GM18870 (cell line): Measurements from ENCODE around the gene HOXD3.

Experiments
- ATAC-seq: cut with Tn5 transposase; IDR thresholded peaks from one replicate; pipeline ENCODE4 v1.9.1; 2021; ENCODE audit warnings: moderate library complexity; ENCODE audit not compliant: unreplicated experiment

The HOXD3 gene

DNA sequence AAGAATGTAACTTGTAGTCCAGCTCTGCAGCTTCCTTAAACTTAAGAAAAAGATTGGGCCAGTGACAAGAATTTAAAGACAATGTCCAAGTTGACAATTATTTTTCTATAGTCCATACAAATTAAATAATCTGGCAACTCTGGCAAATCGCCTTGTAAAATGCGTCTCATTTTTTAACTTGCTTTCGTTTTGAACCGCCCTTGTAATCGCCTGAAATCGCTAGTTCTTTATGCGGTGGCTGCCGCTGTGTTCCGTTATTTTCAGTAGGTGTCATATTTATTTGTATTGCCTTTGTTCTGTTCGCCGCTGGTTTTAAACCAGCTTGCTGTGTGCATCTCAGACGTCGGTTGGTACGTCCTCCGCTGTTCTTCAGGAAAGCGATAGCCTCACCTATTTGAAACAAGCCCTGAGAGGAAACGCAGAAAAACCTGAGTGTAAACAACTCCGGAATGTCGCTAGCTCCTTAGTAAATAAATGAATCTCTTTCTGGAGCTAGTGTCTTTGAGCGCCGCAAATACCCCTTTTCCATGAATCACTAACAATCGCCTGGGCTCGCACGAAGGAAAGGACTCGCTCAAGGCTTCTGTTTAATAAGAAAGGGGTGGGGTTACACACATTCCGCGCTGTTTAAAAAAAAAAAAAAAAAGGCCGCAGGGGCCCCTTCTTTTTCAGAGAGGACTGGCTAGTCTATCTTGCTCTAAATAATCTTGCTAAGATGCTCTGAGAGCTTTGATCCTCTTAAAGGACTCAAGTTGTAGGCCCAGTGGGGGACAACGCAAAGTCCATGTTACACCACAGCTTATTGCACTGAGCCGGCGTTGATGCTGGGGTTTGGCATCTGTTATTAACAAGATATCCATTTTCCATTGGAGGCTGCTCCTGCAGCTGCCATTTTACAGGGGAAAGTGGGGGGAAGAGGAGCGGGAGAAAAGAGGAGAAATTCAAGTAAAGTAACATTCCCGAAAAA is 24.6 kb upstream of the HOXD3 start:
- no peak for ATAC-seq

DNA sequence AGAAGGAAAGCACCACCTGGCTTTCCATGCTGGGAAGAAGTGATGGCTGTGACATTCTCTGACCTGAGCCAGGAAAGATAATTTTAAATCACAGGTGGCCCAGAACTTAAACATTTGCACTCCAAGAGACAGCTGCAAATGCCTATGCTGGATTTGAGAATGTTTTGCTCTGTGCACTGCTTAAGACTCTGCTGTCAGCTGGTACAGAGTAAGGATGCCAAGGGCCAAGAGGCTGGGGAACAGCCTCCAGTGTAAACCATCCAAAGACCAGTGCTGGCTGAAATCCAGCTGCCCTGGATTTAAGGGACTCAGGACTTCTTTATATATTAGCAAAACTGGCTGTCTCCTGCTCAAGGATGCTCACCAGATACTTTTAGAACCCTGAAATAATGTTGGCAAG is 23.7 kb upstream of the HOXD3 start:
- no peak for ATAC-seq

DNA sequence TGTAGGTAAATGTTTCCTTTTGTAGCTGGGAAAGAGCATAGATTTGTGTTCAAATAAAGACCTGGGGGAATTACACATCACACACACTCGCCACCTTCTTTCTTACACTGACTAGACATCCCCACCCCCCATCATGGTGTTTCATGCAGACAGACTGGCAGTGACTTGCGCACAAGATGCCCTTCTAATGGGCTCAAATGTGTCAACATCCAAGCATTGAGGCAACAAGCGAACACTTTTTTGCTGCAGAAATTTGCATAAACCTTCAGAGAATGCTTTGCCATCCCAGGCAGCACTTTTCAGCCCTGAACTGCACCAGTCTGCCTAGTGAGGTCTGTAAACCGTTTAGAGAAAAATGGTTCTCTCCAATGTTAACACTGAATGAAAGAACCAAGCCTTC is 23.1 kb upstream of the HOXD3 start:
- ATAC-seq = no peak

DNA sequence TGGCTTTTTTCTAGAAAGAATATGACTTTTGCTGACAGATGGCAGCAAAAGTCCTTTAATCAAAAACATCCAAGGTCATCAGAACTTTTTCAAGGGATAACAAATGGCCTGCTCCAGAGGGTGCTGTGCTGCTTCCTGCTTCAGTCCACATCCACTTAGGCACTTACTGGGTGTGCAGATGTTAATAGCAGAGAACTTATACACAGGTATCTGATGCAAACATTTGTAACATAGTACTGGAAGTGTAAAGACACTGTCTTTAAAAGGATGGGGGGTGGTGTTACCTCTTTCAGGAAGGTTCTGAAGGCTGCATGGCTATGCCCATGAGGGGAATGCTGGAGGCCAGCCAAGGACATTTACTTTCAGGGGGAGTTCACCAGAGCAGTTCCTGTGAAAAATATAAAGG is 22.1 kb upstream of the HOXD3 start:
- no peak for ATAC-seq

DNA sequence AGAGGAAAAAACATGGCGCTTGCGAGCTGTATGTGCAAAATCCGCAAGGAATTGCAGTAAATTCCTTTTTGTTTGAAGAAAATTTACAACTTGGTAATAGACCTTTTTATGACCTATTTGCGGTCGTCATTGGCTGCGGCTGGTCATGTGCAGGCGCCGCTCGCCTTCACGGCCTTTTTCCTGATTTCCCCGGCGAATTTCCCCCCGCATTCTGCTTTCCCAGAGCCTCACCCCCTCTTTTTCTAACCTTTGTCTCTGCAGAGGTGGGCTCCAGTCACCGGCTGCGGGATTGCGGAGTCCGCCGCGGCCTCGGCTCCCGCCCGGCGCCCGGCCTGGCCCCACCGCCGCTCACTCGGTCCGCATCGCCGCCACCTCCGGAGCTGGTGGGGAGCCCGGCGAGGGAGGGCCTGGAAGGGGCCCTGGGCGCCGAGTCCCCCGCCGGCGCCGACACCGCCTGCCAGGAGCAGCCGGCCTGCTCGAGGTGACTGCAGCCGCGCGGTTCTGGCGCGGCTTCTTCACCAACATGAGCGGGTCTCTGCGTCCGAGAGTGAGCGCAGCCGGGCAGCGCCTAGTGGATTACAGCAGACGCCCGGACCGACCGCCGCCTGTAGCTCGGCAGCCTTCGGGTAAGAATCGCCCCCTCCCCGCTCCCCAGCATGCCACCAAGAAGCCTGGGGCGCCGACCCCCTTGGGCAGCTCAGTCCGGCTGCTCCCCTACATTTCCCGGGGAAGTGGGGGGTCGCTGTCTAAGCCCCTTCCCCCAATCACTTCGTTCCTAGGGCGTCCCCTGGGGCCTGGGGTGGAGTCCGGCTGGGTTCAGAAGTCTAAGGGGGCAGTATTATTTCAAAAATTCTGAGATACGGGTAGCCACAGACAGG is 20.5 kb upstream of the HOXD3 start:
- ATAC-seq = no peak

DNA sequence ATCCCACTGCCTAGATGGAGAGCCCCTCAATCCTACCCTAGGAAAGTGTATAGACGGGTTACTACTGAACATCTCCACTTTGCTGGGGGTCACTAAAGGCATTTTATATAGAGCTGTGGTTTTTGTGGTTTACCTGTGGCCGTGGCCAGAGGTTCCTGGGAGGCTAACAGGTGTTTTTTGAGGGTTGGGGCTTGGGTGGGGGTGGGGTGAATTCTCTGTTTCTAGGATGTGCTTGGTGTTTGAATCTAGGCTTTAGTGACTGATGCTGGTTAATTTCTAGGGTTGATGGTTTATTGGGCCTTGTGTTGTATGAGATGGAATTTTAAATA is 19.9 kb upstream of the HOXD3 start:
- no peak for ATAC-seq

DNA sequence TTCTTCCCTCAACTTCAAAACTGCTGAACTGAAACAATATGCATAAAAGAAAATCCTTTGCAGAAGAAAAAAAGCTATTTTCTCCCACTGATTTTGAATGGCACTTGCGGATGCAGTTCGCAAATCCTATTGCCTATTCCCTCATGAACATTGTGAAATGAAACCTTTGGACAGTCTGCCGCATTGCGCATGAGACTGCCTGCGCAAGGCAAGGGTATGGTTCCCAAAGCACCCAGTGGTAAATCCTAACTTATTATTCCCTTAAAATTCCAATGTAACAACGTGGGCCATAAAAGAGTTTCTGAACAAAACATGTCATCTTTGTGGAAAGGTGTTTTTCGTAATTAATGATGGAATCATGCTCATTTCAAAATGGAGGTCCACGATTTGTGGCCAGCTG is 19.2 kb upstream of the HOXD3 start:
- no peak for ATAC-seq

DNA sequence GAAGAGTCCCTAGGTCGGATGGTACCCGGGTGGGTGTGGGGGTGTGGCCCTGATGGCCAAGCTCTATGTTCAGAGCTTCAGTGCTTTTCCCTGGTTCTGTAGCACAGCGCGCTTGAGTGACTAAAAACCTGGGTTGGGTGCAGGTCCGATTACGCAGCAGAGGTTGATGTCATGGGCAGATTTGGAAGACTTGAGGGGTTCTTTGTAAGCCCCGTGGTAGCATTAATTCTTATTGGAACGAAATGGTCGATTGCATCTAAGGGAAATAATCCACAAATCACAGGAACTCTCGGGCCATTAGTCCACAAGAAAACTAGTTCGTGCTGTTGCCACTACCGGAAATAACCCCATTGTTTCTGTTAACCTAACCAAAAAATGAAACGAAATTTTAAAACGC is 18.6 kb upstream of the HOXD3 start:
- no peak for ATAC-seq

DNA sequence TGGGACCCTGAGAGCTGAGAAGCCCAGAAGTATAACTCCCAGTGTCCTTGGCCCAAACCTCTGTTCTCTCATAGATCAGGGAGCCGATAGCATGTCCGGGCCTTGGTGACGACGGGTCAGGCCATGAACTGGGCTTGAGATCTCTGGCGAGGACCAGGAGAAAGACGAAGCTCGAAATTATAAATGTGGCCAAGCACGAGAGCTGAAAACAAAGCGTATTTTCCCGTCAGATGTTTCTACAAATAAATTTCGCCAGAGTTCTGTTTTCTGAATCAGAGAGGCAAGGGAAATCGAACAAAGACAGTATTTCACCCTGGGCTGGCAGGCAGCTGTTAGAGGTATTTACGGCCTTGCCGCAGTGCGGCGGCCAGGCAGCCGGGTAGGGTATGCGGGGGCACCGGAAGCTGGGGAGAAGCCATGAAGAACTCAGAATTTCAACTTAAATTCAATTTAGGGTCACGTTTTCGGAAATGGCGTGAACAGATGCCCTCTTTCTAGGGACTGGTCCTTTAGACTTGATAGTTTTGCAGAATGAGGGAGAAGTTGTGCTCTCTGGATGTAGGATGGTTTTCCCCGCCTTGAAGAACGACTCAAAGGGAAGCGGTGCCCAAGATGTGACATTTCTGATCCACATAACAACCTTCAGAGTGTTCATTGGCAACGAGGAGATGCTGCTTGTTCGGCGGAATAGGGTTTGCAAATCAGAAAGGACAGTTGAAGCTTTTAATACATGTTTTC is 18.0 kb upstream of the HOXD3 start:
- no peak for ATAC-seq

DNA sequence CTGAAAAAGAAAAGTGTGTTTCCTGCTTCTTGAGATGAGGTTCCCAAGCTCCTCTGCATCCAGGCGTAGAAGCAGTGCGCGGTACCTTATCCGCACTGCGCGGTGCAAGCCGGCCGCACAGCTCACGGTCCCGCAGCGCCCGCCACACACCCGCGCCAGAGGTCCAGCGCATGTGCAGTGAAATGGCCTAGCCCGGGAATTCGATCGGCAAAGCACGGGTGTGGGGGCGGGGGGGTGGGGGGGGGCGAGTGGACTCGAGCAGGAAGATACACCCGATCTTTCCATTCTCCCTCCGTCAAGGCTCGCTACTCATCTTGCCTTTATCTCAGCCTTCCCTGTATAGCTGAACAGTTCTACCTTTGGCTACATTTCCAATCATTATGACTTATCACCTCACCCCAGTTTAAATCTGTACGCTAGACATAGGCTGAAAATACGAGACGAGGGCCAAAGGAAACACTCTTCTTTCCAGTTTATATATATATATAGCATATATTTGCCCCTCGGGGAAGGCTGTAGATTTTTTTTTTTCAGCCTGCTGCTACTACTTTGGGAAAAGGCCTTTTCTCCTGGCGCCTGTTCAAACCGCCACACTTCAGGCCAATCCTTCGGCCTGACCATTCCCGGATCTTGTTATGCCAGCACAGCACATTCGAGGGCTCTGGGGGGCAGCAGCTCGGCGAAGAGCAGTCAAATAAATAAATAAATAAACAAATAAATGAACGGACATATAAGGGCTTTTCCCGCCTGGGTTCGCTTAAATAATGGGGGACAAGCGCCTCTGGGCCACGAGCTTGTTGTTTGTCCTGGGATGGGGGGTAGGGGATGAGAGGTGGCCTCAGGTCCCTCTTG is 17.2 kb upstream of the HOXD3 start:
- ATAC-seq = no peak

DNA sequence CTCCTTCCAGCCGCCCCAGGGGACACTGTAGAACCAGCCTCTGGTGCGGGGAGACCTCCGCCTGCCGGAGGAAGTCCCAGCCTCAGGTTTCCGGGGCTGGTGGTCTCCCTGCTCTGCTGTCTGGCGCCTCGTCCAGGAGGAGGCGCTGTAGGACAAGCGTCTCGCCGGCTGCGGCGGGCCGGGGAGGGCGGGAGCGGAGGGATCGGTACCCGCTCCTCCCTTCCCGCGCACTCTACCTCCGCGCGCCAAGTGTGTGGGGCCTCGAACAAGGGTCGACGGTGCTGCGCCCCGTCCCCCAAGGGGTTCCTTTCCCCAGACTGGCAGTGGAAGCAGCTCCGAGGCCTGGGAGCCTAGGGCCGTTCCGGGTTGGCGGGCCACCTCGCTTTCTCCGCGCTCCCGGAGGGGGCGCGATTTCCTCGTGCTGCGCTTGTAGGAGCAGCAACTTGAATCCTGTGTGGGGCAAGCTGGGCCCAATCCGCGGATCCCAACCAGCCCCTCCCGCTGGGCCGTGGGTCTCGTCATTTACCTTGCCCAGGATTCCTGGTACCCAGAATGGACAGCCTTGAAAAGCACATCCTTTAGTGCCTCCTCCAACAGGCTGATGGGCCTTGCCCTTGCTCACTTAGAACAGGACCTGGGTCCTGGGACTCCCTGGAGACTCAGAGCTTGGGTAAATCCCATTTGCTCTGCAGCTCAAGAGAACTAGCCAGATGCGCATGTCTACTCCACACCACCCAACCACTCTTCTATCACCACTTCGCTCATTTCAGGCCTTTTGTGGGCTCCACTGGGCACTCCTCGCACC is 16.4 kb upstream of the HOXD3 start:
- ATAC-seq = peak; percentile 83

DNA sequence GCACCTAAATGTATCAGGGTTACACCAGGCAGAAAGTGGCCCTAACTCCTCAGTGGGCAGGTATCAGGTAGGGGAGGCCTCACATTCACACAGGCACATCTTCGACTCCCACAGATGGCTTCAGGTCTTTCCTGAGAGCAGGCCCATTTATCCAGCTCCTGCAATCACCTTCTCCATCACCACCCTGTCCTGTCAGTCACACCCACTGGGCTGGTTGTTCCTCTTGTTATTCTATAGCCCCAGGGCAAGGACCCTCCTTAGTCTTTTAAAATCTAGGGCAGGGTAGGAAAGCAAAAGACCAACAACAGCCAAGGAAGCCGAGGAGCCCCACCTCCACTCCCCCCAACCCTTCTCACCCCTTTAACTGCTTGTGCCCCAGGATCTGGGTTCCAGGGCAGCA is 14.8 kb upstream of the HOXD3 start:
- no peak for ATAC-seq

DNA sequence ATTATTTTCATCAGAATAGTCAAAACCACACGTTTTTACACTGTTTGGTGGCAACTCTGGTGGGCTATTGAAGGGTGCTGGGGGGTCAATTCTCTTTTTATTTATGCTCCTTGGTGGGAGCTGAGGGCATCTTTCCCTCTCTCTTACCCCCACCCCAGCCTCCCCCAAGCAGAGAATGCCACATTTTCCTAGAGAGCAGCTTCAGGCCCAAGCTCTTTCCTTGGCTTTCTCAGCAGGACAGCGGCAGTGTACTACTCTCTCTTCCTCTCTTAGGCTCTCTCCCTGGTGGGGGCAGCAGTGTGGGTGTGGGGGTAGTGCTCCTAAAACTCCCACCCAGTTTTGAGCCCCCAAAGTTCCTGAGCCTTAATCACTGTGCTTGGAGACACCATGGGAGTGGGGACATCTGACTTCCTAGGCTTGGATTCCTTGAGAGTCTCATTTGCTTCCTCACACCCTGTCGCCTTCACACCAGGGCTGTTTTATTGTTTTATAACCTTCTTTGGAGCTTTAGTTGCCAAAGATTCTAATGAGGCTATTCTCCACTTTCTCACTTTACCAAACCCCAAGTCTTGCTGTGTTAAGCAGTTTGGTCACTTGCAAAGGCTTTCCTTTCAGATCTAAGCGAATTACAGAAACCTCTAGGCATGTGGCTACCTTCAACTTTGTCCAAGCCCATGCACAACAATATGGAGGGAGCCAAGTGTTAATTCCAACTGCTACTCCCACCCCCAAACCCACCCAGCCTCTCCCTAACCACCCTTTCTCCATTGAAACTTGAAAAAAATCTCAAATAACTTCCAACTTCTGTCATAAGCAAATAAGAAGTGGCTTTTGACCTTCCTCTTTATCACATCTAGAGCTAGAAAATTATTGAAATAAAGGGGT is 11.8 kb upstream of the HOXD3 start:
- ATAC-seq = no peak

DNA sequence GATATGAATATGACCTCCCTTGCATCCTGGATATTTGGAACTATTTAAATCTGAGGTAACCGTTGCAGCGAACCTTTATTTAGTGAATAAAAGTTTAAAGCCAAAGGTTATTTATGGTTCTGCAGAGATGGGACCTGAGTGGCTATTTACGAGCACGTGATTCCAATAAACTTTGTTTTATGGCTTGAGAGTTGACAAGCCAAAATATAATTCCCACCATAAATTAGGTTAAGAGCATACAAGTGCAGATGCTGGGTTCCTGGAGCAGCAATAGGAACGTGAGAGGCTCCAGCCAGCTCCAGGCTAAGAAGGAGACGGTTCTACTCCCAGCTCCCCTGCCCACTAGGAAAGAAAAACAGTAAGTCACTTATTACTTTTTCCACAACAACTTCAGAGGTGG is 11.0 kb upstream of the HOXD3 start:
- no peak for ATAC-seq

DNA sequence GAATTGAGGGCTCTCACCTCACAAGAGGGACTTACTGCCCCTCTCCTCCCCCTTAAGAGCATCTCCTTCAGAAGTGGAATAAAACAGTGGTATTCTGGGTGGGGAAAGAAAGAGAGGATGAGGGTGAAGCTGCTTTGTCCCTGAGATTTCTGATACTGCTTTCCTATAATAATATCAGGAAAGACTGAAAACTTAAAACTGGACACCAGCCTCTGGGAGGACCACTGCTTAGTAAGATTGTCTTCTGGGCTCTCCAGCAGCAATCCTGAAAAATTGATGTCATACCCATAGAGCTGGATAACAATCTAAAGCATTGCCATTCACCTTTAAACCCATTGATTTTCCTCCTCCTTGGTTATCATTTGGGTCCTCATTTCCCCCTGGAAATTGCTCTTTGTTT is 10.5 kb upstream of the HOXD3 start:
- ATAC-seq = no peak

DNA sequence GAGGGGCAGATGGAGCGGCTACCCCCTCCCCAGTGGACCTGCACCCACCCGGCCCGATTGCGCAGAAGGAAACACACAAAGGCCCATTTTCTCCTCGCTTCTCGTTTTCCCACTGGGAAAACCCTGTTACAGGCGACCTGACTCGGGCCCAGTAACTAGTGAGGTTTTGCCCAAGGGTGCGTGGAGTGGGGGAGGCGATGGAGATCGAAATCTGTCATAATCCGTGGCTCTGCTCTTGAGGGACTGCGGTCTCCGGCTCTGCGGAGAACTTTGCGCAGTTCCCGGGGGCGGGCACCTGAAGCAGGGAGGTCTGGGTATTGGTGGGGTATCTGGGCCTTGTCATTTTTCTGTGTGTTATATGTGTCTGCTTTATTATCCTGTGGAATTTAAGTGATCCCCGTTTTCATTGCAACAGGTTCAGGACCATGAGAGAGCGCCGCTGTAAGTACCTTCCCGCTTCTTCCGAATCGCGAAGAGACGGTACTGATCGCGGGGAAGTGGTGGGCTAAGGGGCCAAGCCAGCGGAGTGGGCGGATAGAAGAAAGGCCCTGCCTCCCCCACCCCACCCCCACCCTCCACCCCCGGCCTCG is 9.8 kb upstream of the HOXD3 start:
- no peak for ATAC-seq

DNA sequence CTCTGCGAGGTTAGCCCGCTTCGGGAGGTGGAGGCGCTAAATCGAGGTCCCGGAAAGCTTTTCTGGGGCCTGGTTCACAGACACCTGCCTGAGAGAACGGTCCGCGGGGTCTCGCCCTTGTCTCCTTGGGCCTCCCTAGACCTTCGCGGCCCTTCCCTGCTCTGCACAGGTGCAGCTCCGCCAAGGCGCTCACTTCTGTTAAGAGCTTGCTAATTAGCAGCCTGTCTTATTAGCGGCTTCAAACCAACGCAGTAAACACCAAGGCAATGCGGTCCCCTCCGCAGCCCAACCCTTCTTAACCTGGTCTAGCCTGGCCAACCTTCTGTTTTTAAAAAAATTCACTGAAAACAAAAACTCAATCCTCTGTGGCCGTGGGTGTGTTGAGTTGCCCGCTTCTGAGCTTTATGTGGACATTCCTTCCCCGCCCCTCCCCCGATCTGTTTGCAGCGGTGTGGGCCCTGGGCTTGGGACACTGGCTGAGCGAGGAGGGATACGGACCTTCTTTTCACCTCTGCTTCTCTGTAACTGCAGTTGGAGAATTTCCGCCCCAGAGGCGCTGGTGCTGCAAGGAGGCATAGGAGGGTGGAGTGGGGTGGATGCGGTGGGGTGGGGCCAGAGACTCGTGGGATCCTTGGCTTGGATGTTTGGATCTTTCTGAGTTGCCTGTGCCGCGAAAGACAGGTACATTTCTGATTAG is 9.2 kb upstream of the HOXD3 start:
- no peak for ATAC-seq
